B cell (primary cell): ENCODE data around the gene FBN2. TPM values are rescaled to one million over a fixed set of nuclear protein-coding genes. Genes with fewer than 3 reads are reported as not detected.

ENCODE experiments used
- ATAC-seq: fragments of 200-7000 bp; cut with Tn5 transposase; one replicate; pipeline ENCODE4 v1.10.0; 2021; ENCODE audit warnings: low read depth, mild to moderate bottlenecking, moderate number of reproducible peaks, moderate library complexity
- CTCF ChIA-PET: fragments of 350-600 bp; sonication (Branson Sonifier 250); formaldehyde crosslinking; loops from one replicate; lab custom pipeline; 2021; ENCODE audit warnings: antibody characterized with exemption, inconsistent platforms; lab: Charles Lee
- POLR2A ChIA-PET: fragments of 350-600 bp; sonication (Branson Sonifier 250); formaldehyde crosslinking; loops from one replicate; lab custom pipeline; 2021; ENCODE audit warnings: antibody characterized with exemption; lab: Charles Lee
- DNase-seq: peaks from one replicate; pipeline ENCODE4 v3.0.0; 2013
- H2AFZ ChIP-seq: 2 replicates; pipeline ENCODE4 v1.6.1; 2012; ENCODE audit warnings: mild to moderate bottlenecking, low read depth, low read length; ENCODE audit not compliant: insufficient read depth, poor library complexity, severe bottlenecking
- H3K27ac ChIP-seq, 2 donors: 1 replicate in 1 of 2; 2 replicates in 1 of 2; pipeline ENCODE4 v1.5.1; 2012 to 2013; ENCODE audit warnings: low read length in 2 of 2, mild to moderate bottlenecking in 2 of 2, moderate library complexity in 1 of 2
- H3K27me3 ChIP-seq, 4 experiments: fragments of 200-600 bp in 1 of 4; sonication (generic) in 1 of 4; replicated peaks in 1 of 4; 1 replicate in 2 of 4; 2 replicates in 2 of 4; pipeline versions ENCODE4 v1.6.1 to v1.7.0; 2013 to 2016; ENCODE audit warnings: low read length in 3 of 4, mild to moderate bottlenecking in 2 of 4, mixed read lengths in 1 of 4, moderate library complexity in 1 of 4; ENCODE audit not compliant: insufficient read depth in 4 of 4, control insufficient read depth in 3 of 4; ENCODE audit errors: control extremely low read depth in 1 of 4
- H3K36me3 ChIP-seq, 2 experiments: replicated peaks in 1 of 2; 1 replicate in 1 of 2; 2 replicates in 1 of 2; pipeline versions ENCODE4 v1.6.1 to v1.7.1; 2013; ENCODE audit warnings: low read length in 1 of 2; ENCODE audit not compliant: insufficient read depth in 2 of 2, control insufficient read depth in 1 of 2; ENCODE audit errors: control extremely low read depth in 1 of 2, extremely low read depth in 1 of 2
- H3K4me1 ChIP-seq, 2 donors: fragments of 200-600 bp in 1 of 2; sonication (generic) in 1 of 2; 1 replicate in 1 of 2; 2 replicates in 1 of 2; pipeline versions ENCODE4 v1.5.1 to v1.6.1; 2013 to 2017; ENCODE audit warnings: low read length in 2 of 2; ENCODE audit not compliant: control insufficient read depth in 2 of 2, insufficient read depth in 2 of 2
- H3K4me2 ChIP-seq: replicated peaks from 2 replicates; pipeline ENCODE3; 2012; ENCODE audit warnings: mild to moderate bottlenecking, low read depth, low read length; ENCODE audit not compliant: poor library complexity, severe bottlenecking
- H3K4me3 ChIP-seq, 5 experiments: fragments of 200-600 bp in 1 of 5; sonication (generic) in 1 of 5; 1 replicate in 3 of 5; 2 replicates in 2 of 5; pipeline versions ENCODE4 v1.5.1 to v1.7.0; 2011 to 2016; ENCODE audit warnings: low read length in 4 of 5, mild to moderate bottlenecking in 4 of 5, low read depth in 2 of 5, control low read depth in 1 of 5, moderate library complexity in 1 of 5; ENCODE audit not compliant: insufficient read depth in 1 of 5; ENCODE audit errors: control extremely low read depth in 1 of 5, extremely low read depth in 1 of 5
- H3K79me2 ChIP-seq: fragments of 200-600 bp; sonication (generic); one replicate; pipeline ENCODE4 v1.6.0; 2016; ENCODE audit warnings: low read length; ENCODE audit not compliant: control insufficient read depth, insufficient read depth
- H3K9ac ChIP-seq: fragments of 200-600 bp; sonication (generic); 2 replicates; pipeline ENCODE4 v1.6.1; 2017; ENCODE audit warnings: mild to moderate bottlenecking, low read length, moderate library complexity
- H3K9me3 ChIP-seq, 3 donors: one replicate each; pipeline versions ENCODE4 v1.6.1 to v1.7.1; 2013; ENCODE audit warnings: low read length in 2 of 3; ENCODE audit not compliant: control insufficient read depth in 2 of 3, insufficient read depth in 1 of 3; ENCODE audit errors: control extremely low read depth in 1 of 3
- H4K20me1 ChIP-seq: 2 replicates; pipeline ENCODE4 v1.6.0; 2012; ENCODE audit warnings: mild to moderate bottlenecking, low read length; ENCODE audit not compliant: insufficient read depth, control insufficient read depth, poor library complexity, severe bottlenecking
- H3K27ac Mint-ChIP-seq: one replicate; pipeline ENCODE4 v1.8.0; 2021; ENCODE audit warnings: mixed read lengths
- H3K27me3 Mint-ChIP-seq: one replicate; pipeline ENCODE4 v1.8.0; 2021; ENCODE audit warnings: mixed read lengths
- H3K4me1 Mint-ChIP-seq: one replicate; pipeline ENCODE4 v1.8.0; 2021; ENCODE audit warnings: mixed read lengths
- H3K4me3 Mint-ChIP-seq: one replicate; pipeline ENCODE4 v1.8.0; 2021; ENCODE audit warnings: mixed read lengths
- H3K9me3 Mint-ChIP-seq: one replicate; pipeline ENCODE4 v1.8.0; 2022; ENCODE audit warnings: mixed read lengths; ENCODE audit not compliant: insufficient read depth
- CTCF ChIP-seq: fragments of 200-600 bp; IDR thresholded peaks from one replicate; pipeline ENCODE4 v1.8.0; 2022; ENCODE audit warnings: antibody characterized with exemption, mild to moderate bottlenecking
- EZH2 ChIP-seq: IDR thresholded peaks from 2 replicates; pipeline ENCODE4 v1.6.1; 2012; ENCODE audit warnings: borderline replicate concordance, low read depth, mild to moderate bottlenecking, moderate library complexity, low read length; ENCODE audit not compliant: insufficient read depth, poor library complexity, severe bottlenecking
- WGBS: methylation state at CpG from one replicate; pipeline ENCODE4 v1.1.5; 2013; ENCODE audit warnings: missing lambda C conversion rate; ENCODE audit not compliant: insufficient coverage; 5-methylcytosine and 5-hydroxymethylcytosine counted together
- intact Hi-C: fragments of 100-400 bp; cut with micrococcal nuclease; formaldehyde crosslinking; loops from one replicate; pipeline ENCODE4 v1.10.0; 2022
- polyA plus RNA-seq: library from polyadenylated mRNA; depleted of rRNA; stranded (reverse); fragments of >200 nt; gene quantifications from 2 replicates; pipeline ENCODE4 v1.2.3, GENCODE V29; 2012
- total RNA-seq, 2 donors: library from RNA; stranded (reverse); fragments of 120-200 nt in 1 of 2; gene quantifications; 1 replicate in 1 of 2; 2 replicates in 1 of 2; pipeline versions ENCODE4 v1.2.3 to v1.2.4, GENCODE V29; 2013 to 2022

Gene FBN2
- total and polyA plus RNA-seq, 2 donors (not counting 1 experiment from before 2014, with no cell fraction given), result 0.03 TPM; not detected in 1

DNA sequence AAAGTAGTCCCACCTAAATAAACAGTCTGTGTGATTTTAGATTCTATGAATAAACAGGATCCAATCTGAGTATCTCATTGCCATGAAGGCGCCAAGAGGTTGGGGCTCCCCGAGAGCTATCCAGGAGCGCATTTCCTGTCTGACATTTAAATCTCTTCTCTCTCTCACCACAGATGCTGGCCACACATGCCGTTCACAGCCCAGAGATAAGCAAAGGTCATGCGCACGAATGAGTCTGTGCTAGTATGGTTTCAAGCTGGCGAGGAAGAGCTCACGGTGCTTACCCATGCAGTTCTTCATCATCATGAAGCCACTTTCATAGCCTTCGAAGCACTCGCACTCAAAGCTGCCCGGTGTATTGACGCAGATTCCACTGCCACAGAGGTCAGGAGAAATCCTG, 199.4 kb downstream of the FBN2 start:
- CTCF ChIA-PET, result no interaction called here
- Histone ChIP-seq H3K36me3 (no peaks in the 10 kb centered on the region), H3K4me1 (no peaks in the 10 kb centered on the region), H3K4me3 (no peak overlapping the region), H3K79me2 (no peaks in the 10 kb centered on the region), H3K4me2 (no peak overlapping the region), H3K9me3 (peaks cover 0 to 3% (median 0%) of the 10 kb centered on the region in 3 donors), H4K20me1 (no peaks in the 10 kb centered on the region), H3K27me3 (no peaks in the 10 kb centered on the region), H3K9ac (no peak overlapping the region), H2AFZ (no peak overlapping the region), H3K27ac (no peak overlapping the region)
- TF ChIP-seq EZH2 (no peak), CTCF (no peak)
- no peak for ATAC-seq
- no peak overlapping the region for H3K27ac Mint-ChIP-seq
- intact Hi-C loops, result no loop called here
- no peak for DNase-seq
- 97% methylated on average over 11 of the region's 12 CpGs for WGBS
- H3K9me3 Mint-ChIP-seq, result no peaks in the 10 kb centered on the region
- H3K27me3 Mint-ChIP-seq, result no peaks in the 10 kb centered on the region
- POLR2A ChIA-PET, result no interaction called here
- H3K4me1 Mint-ChIP-seq, result no peaks in the 10 kb centered on the region
- no peak overlapping the region for H3K4me3 Mint-ChIP-seq

DNA sequence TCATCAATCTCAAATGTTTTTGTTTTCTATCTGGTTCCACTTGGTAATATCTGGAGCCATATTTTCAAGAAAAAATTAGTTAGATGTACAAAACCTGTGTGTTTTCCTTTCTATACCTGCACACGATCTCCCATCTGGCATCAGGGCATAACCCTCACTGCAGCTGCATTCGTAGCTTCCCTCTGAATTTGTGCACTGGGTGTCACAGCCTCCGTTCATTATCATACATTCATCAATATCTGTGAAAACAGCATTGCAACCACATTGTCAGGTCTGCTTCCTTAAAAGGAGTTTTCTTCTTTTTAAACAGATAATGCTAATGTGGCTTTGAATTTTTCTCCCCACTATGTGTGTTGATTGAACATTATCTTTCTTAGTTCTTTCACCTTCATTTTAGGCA, 202.7 kb downstream of the FBN2 start:
- ATAC-seq (no peak), DNase-seq (no peak)
- H3K27ac Mint-ChIP-seq, result no peak overlapping the region
- no peak overlapping the region for H3K4me3 Mint-ChIP-seq
- Histone ChIP-seq H3K9me3 (no peaks in the 10 kb centered on the region), H3K9ac (no peak overlapping the region), H4K20me1 (no peaks in the 10 kb centered on the region), H3K27ac (no peak overlapping the region), H3K4me3 (no peak overlapping the region), H3K36me3 (no peaks in the 10 kb centered on the region), H3K79me2 (no peaks in the 10 kb centered on the region), H2AFZ (no peak overlapping the region), H3K27me3 (no peaks in the 10 kb centered on the region), H3K4me2 (no peak overlapping the region), H3K4me1 (no peaks in the 10 kb centered on the region)
- no peaks in the 10 kb centered on the region for H3K27me3 Mint-ChIP-seq
- intact Hi-C loops, result no loop called here
- POLR2A ChIA-PET, result no interaction called here
- CTCF ChIA-PET, result no interaction called here
- TF ChIP-seq CTCF, result no peak
- TF ChIP-seq EZH2, result no peak
- 92% methylated on average over 2 of the region's 3 CpGs for WGBS
- no peaks in the 10 kb centered on the region for H3K9me3 Mint-ChIP-seq
- no peaks in the 10 kb centered on the region for H3K4me1 Mint-ChIP-seq
